OCI-LY1 (cell line): Measurements from ENCODE around the gene ARMH1.
A peak's percentile ranks its signal among the peaks of the same experiment; 100 is the strongest.

Experiments used
- H2AFZ ChIP-seq: fragments of 200-600 bp; sonication (generic), shearing (Covaris generic); 2 replicates; pipeline ENCODE4 v1.6.0; 2014; ENCODE audit warnings: antibody characterized with exemption, mild to moderate bottlenecking, low read length
- H3F3A ChIP-seq: fragments of 200-600 bp; sonication (generic), shearing (Covaris generic); 2 replicates; pipeline ENCODE4 v1.6.0; 2014; ENCODE audit warnings: mild to moderate bottlenecking, antibody characterized with exemption, low read length, moderate library complexity; ENCODE audit not compliant: insufficient read depth
- H3K27ac ChIP-seq: fragments of 200-600 bp; sonication (generic); 2 replicates; pipeline ENCODE4 v1.5.1; 2014; ENCODE audit warnings: low read length, mixed run types, mild to moderate bottlenecking, low read depth; ENCODE audit not compliant: poor library complexity, severe bottlenecking
- H3K27me3 ChIP-seq: fragments of 200-600 bp; sonication (generic); 2 replicates; pipeline ENCODE4 v1.6.0; 2014; ENCODE audit warnings: antibody characterized with exemption, mild to moderate bottlenecking, low read length, moderate library complexity; ENCODE audit not compliant: insufficient read depth
- H3K36me3 ChIP-seq: fragments of 200-600 bp; sonication (generic); 2 replicates; pipeline ENCODE4 v1.6.1; 2014; ENCODE audit warnings: mild to moderate bottlenecking, antibody characterized with exemption, low read length, moderate library complexity, mixed read lengths; ENCODE audit not compliant: insufficient read depth
- H3K4me1 ChIP-seq: fragments of 200-600 bp; sonication (generic); 2 replicates; pipeline ENCODE4 v1.5.1; 2014; ENCODE audit warnings: mild to moderate bottlenecking, low read length, moderate library complexity; ENCODE audit not compliant: insufficient read depth, severe bottlenecking
- H3K4me2 ChIP-seq: fragments of 200-600 bp; sonication (generic), shearing (Covaris generic); 2 replicates; pipeline ENCODE4 v1.6.1; 2014; ENCODE audit warnings: low read length
- H3K4me3 ChIP-seq: fragments of 200-600 bp; sonication (generic); 2 replicates; pipeline ENCODE4 v1.5.1; 2014; ENCODE audit warnings: low read length, low read depth, mild to moderate bottlenecking, mixed read lengths; ENCODE audit not compliant: poor library complexity, severe bottlenecking
- H3K79me2 ChIP-seq: fragments of 200-600 bp; shearing (Covaris generic); 2 replicates; pipeline ENCODE4 v1.6.1; 2016; ENCODE audit warnings: mixed run types, low read length, mixed read lengths; ENCODE audit not compliant: insufficient read depth
- H3K9ac ChIP-seq: fragments of 200-600 bp; sonication (generic), shearing (Covaris generic); 2 replicates; pipeline ENCODE4 v1.6.1; 2014; ENCODE audit warnings: mild to moderate bottlenecking, low read length, mixed read lengths
- H3K9me2 ChIP-seq: fragments of 200-600 bp; sonication (generic), shearing (Covaris generic); 2 replicates; pipeline ENCODE4 v1.6.1; 2014; ENCODE audit warnings: low read depth, mild to moderate bottlenecking, low read length, mixed read lengths
- H3K9me3 ChIP-seq: fragments of 200-600 bp; shearing (Covaris generic); 2 replicates; pipeline ENCODE4 v1.6.1; 2014; ENCODE audit warnings: low read length, mixed read lengths
- H4K20me1 ChIP-seq: fragments of 200-600 bp; sonication (generic), shearing (Covaris generic); 2 replicates; pipeline ENCODE4 v1.6.0; 2016; ENCODE audit warnings: mild to moderate bottlenecking, low read length; ENCODE audit not compliant: insufficient read depth
- CTCF ChIP-seq: fragments of 200-600 bp; sonication (generic), shearing (Covaris generic); IDR thresholded peaks from 2 replicates; pipeline ENCODE4 v1.5.1; 2017; ENCODE audit warnings: mild to moderate bottlenecking, antibody characterized with exemption, low read length, moderate library complexity, mixed read lengths
- EZH2 ChIP-seq: fragments of 200-600 bp; sonication (generic), shearing (Covaris generic); IDR thresholded peaks from 2 replicates; pipeline ENCODE4 v1.8.0; 2017; ENCODE audit warnings: borderline replicate concordance, mixed run types, mild to moderate bottlenecking, antibody characterized with exemption, low read length, moderate library complexity, mixed read lengths

Gene ARMH1

GRCh38 chr1:44677201-44677766 lies 2.8 kb downstream of the ARMH1 start:
- no peak for TF ChIP-seq EZH2
- TF ChIP-seq CTCF: peak; percentile 82

GRCh38 chr1:44678120-44678519 lies 3.6 kb downstream of the ARMH1 start:
- no peaks in the 10 kb centered on the region for H3K36me3 ChIP-seq
- H3F3A ChIP-seq: no peaks in the 10 kb centered on the region
- H3K4me3 ChIP-seq: no peak overlapping the region
- H3K4me2 ChIP-seq: no peak overlapping the region
- no peaks in the 10 kb centered on the region for H3K79me2 ChIP-seq
- no peaks in the 10 kb centered on the region for H3K27me3 ChIP-seq
- no peak overlapping the region for H3K9ac ChIP-seq
- H2AFZ ChIP-seq: no peak overlapping the region
- no peaks in the 10 kb centered on the region for H4K20me1 ChIP-seq
- H3K4me1 ChIP-seq: peaks cover 32% of the 10 kb centered on the region
- no peak overlapping the region for H3K27ac ChIP-seq
- no peak for TF ChIP-seq EZH2
- TF ChIP-seq CTCF: no peak
- H3K9me3 ChIP-seq: no peaks in the 10 kb centered on the region
- H3K9me2 ChIP-seq: no peaks in the 10 kb centered on the region

More at GRCh38 chr1:44677201-44677766, 2.8 kb downstream of the ARMH1 start:
- Histone ChIP-seq H3F3A (no peaks in the 10 kb centered on the region), H3K9me3 (no peaks in the 10 kb centered on the region), H4K20me1 (no peaks in the 10 kb centered on the region), H3K4me1 (peaks cover 33% of the 10 kb centered on the region), H3K36me3 (no peaks in the 10 kb centered on the region), H2AFZ (no peak overlapping the region), H3K27me3 (no peaks in the 10 kb centered on the region), H3K27ac (peak overlapping the region; percentile 2), H3K9me2 (no peaks in the 10 kb centered on the region), H3K79me2 (no peaks in the 10 kb centered on the region), H3K4me2 (peak overlapping the region; percentile 51; the same call in 1 of the 2 replicates), H3K9ac (no peak overlapping the region), H3K4me3 (peak overlapping the region; percentile 14)

DNA sequence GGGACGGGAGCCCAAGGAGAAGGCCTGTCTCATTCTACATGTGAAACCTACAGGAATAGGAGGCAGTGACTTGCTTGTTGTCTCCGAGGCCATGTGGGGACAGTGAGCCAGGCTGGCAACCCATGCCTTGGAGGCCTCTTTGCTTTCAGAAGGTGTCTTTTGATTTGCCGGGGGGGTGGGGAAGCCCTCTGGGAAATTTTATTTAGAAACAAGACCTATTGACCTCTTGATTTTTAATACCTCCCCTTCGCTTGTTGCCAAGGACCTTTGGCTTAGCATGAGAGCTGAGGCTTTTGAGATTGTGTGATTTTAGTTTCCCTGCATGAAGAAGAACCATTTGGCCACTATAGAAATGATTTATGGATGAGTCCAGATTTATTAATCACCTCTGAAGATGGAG lies 4.1 kb downstream of the ARMH1 start:
- Histone ChIP-seq H3K4me1 (peaks cover 26% of the 10 kb centered on the region), H4K20me1 (no peaks in the 10 kb centered on the region), H3K27me3 (no peaks in the 10 kb centered on the region), H2AFZ (no peak overlapping the region), H3K9me3 (no peaks in the 10 kb centered on the region), H3K9me2 (no peaks in the 10 kb centered on the region), H3K27ac (no peak overlapping the region), H3K4me3 (no peak overlapping the region), H3K4me2 (no peak overlapping the region), H3F3A (no peaks in the 10 kb centered on the region), H3K9ac (no peak overlapping the region), H3K36me3 (no peaks in the 10 kb centered on the region), H3K79me2 (no peaks in the 10 kb centered on the region)
- TF ChIP-seq CTCF: no peak
- TF ChIP-seq EZH2: no peak
